Activated CD8-positive, alpha-beta T cell treated with anti-CD3 and anti-CD28 coated beads, Interleukin-2, amount 10 ng/mL, durations not matched to agents 7 days and 5 days (primary cell): ENCODE data around the gene HOXD10. TPM values are rescaled to one million over a fixed set of nuclear protein-coding genes. Genes with fewer than 3 reads are reported as not detected.

Experiments
- ATAC-seq: fragments of 150-1000 bp; cut with Tn5 transposase; one replicate; pipeline ENCODE4 v1.10.0; 2021; ENCODE audit warnings: moderate library complexity
- CTCF ChIA-PET: fragments of 350-600 bp; sonication (Branson Sonifier 250); formaldehyde crosslinking; loops from one replicate; lab custom pipeline; 2021; ENCODE audit warnings: antibody characterized with exemption; lab: Charles Lee
- POLR2A ChIA-PET: fragments of 350-600 bp; sonication (Branson Sonifier 250); formaldehyde crosslinking; loops from one replicate; lab custom pipeline; 2021; ENCODE audit warnings: antibody characterized with exemption; lab: Charles Lee
- DNase-seq: peaks from one replicate; pipeline ENCODE4 v3.0.0-alpha.2; 2020
- H3K27ac Mint-ChIP-seq: one replicate; pipeline ENCODE4 v1.8.0; 2021; ENCODE audit warnings: mild to moderate bottlenecking, mixed read lengths
- H3K27me3 Mint-ChIP-seq: one replicate; pipeline ENCODE4 v1.8.0; 2021; ENCODE audit warnings: low read depth, mixed read lengths
- H3K36me3 Mint-ChIP-seq: one replicate; pipeline ENCODE4 v1.8.0; 2021; ENCODE audit warnings: low read depth, mixed read lengths
- H3K4me1 Mint-ChIP-seq: one replicate; pipeline ENCODE4 v1.8.0; 2021; ENCODE audit warnings: low read depth, mixed read lengths
- H3K4me3 Mint-ChIP-seq: one replicate; pipeline ENCODE4 v1.8.0; 2021; ENCODE audit warnings: mild to moderate bottlenecking, mixed read lengths
- H3K9me3 Mint-ChIP-seq: one replicate; pipeline ENCODE4 v1.8.0; 2022; ENCODE audit warnings: mixed read lengths; ENCODE audit not compliant: insufficient read depth
- total RNA-seq, 2 experiments: library from RNA; stranded (reverse); gene quantifications; one replicate each; pipeline ENCODE4 v1.2.3, GENCODE V29; 2021

HOXD10 gene
- total RNA-seq, 2 experiments from 2014 or later, result not detected

GRCh38 chr2:176147800-176148496 lies 31.4 kb downstream of the HOXD10 start:
- ChIA-PET CTCF (no interaction called here), POLR2A (interaction anchor here (0.6 kb wide), 1 partner anchor 50 kb away, joined by 3 read pairs; no protein-coding TSS in a partner anchor)
- Mint-ChIP-seq H3K4me1 (no peaks in the 10 kb centered on the region), H3K27ac (no peak overlapping the region), H3K36me3 (no peaks in the 10 kb centered on the region), H3K4me3 (no peak overlapping the region), H3K27me3 (peaks cover 81% of the 10 kb centered on the region), H3K9me3 (no peaks in the 10 kb centered on the region)
- DNase-seq (no peak), ATAC-seq (no peak)

GRCh38 chr2:176148751-176149421 lies 32.3 kb downstream of the HOXD10 start:
- no peaks in the 10 kb centered on the region for H3K9me3 Mint-ChIP-seq
- POLR2A ChIA-PET, result no interaction called here
- H3K4me1 Mint-ChIP-seq, result no peaks in the 10 kb centered on the region
- no peak for ATAC-seq
- peaks cover 87% of the 10 kb centered on the region for H3K27me3 Mint-ChIP-seq
- H3K27ac Mint-ChIP-seq, result no peak overlapping the region
- H3K4me3 Mint-ChIP-seq, result no peak overlapping the region
- no peaks in the 10 kb centered on the region for H3K36me3 Mint-ChIP-seq
- DNase-seq, result no peak
- CTCF ChIA-PET, result no interaction called here

GRCh38 chr2:176149481-176149938 lies 32.9 kb downstream of the HOXD10 start:
- ATAC-seq (no peak), DNase-seq (no peak)
- H3K36me3 Mint-ChIP-seq, result no peaks in the 10 kb centered on the region
- H3K4me3 Mint-ChIP-seq, result no peak overlapping the region
- ChIA-PET CTCF (no interaction called here), POLR2A (no interaction called here)
- no peak overlapping the region for H3K27ac Mint-ChIP-seq
- H3K27me3 Mint-ChIP-seq, result peaks cover 88% of the 10 kb centered on the region
- H3K9me3 Mint-ChIP-seq, result no peaks in the 10 kb centered on the region
- no peaks in the 10 kb centered on the region for H3K4me1 Mint-ChIP-seq

GRCh38 chr2:176149939-176150583 lies 33.5 kb downstream of the HOXD10 start:
- ATAC-seq (no peak), DNase-seq (no peak)
- Mint-ChIP-seq H3K9me3 (no peaks in the 10 kb centered on the region), H3K4me3 (no peak overlapping the region), H3K4me1 (no peaks in the 10 kb centered on the region), H3K27ac (no peak overlapping the region), H3K36me3 (no peaks in the 10 kb centered on the region), H3K27me3 (peaks cover 89% of the 10 kb centered on the region)
- ChIA-PET POLR2A (no interaction called here), CTCF (interaction anchor here (0.7 kb wide), 1 partner anchor 27 kb away, joined by 3 read pairs; no protein-coding TSS in a partner anchor)

- H3K9me3 Mint-ChIP-seq, result no peaks in the 10 kb centered on the region
- H3K27me3 Mint-ChIP-seq, result peaks cover 89% of the 10 kb centered on the region
- no peak overlapping the region for H3K4me3 Mint-ChIP-seq
- CTCF ChIA-PET, result interaction anchor here (0.7 to 1.2 kb wide), 4 partner anchors 10 to 501 kb away, joined by 3 to 5 read pairs (median 3); no protein-coding TSS in a partner anchor
- DNase-seq, result no peak
- H3K27ac Mint-ChIP-seq, result no peak overlapping the region
- POLR2A ChIA-PET, result no interaction called here
- no peak for ATAC-seq
- no peaks in the 10 kb centered on the region for H3K36me3 Mint-ChIP-seq
- no peaks in the 10 kb centered on the region for H3K4me1 Mint-ChIP-seq
Measured at GRCh38 chr2:176150584-176151441, 34.2 kb downstream of the HOXD10 start.

GRCh38 chr2:176151442-176152287 lies 35.1 kb downstream of the HOXD10 start, which contains the start of gene HOXD4:
Gene HOXD4 (plus strand): TSS chr2:176151550. CDS start chr2:176151634, 84 bp downstream.
- ATAC-seq, result no peak
- CTCF ChIA-PET, result interaction anchor here (0.7 to 1.2 kb wide), 3 partner anchors 11 to 500 kb away, joined by 3 to 5 read pairs (median 3); no protein-coding TSS in a partner anchor
- H3K4me3 Mint-ChIP-seq, result no peak within 1 kb of the TSS

GRCh38 chr2:176152350-176153181 lies 36.0 kb downstream of the HOXD10 start:
- POLR2A ChIA-PET, result no interaction called here
- no peak for DNase-seq
- no peak overlapping the region for H3K4me3 Mint-ChIP-seq

More at GRCh38 chr2:176151442-176152287, 35.1 kb downstream of the HOXD10 start, which contains the start of gene HOXD4:
- POLR2A ChIA-PET, result no interaction called here
- Mint-ChIP-seq H3K27me3 (peaks cover 88% of the 10 kb centered on the region), H3K36me3 (no peaks in the 10 kb centered on the region), H3K9me3 (no peaks in the 10 kb centered on the region), H3K27ac (no peak within 1 kb of the TSS), H3K4me1 (no peaks in the 10 kb centered on the region)
- no peak for DNase-seq

GRCh38 chr2:176154576-176155252 lies 38.1 kb downstream of the HOXD10 start:
- ATAC-seq (no peak), DNase-seq (no peak)
- Mint-ChIP-seq H3K27me3 (peaks cover 81% of the 10 kb centered on the region), H3K36me3 (peaks cover 5% of the 10 kb centered on the region), H3K4me1 (peaks cover 11% of the 10 kb centered on the region), H3K4me3 (no peak overlapping the region), H3K27ac (no peak overlapping the region), H3K9me3 (no peaks in the 10 kb centered on the region)
- ChIA-PET POLR2A (no interaction called here), CTCF (interaction anchor here (0.9 to 2.3 kb wide), 8 partner anchors 8 to 994 kb away, joined by 3 to 9 read pairs (median 4); no protein-coding TSS in a partner anchor)

More at GRCh38 chr2:176152350-176153181, 36.0 kb downstream of the HOXD10 start:
- peaks cover 2% of the 10 kb centered on the region for H3K36me3 Mint-ChIP-seq
- no peak overlapping the region for H3K27ac Mint-ChIP-seq
- H3K9me3 Mint-ChIP-seq, result no peaks in the 10 kb centered on the region
- H3K4me1 Mint-ChIP-seq, result peaks cover 3% of the 10 kb centered on the region
- H3K27me3 Mint-ChIP-seq, result peaks cover 86% of the 10 kb centered on the region
- ATAC-seq, result no peak
- CTCF ChIA-PET, result no interaction called here

GRCh38 chr2:176155356-176156044 lies 38.9 kb downstream of the HOXD10 start:
- Mint-ChIP-seq H3K36me3 (peaks cover 7% of the 10 kb centered on the region), H3K27me3 (peaks cover 79% of the 10 kb centered on the region), H3K4me1 (peaks cover 11% of the 10 kb centered on the region), H3K4me3 (no peak overlapping the region), H3K27ac (no peak overlapping the region), H3K9me3 (no peaks in the 10 kb centered on the region)
- POLR2A ChIA-PET, result interaction anchor here (0.5 kb wide), 1 partner anchor 384 kb away, joined by 3 read pairs; no protein-coding TSS in a partner anchor
- ATAC-seq, result no peak
- CTCF ChIA-PET, result interaction anchor here (0.9 to 2.3 kb wide), 8 partner anchors 9 to 993 kb away, joined by 3 to 9 read pairs (median 4); no protein-coding TSS in a partner anchor
- no peak for DNase-seq
